Caco-2 (cell line): ENCODE measurements around the gene ADAMTSL1. TPM values are rescaled to one million over a fixed set of nuclear protein-coding genes. Genes with fewer than 3 reads are reported as not detected.

ENCODE experiments used
- BruUV-seq: library from RNA; stranded (reverse); fragments of 400-500 nt; replicated peaks from 2 replicates; lab custom pipeline; 2021; lab: Mats Ljungman, UMichigan
- CTCF ChIA-PET: fragments of 300-600 bp; sonication (Branson Sonifier 250); formaldehyde crosslinking; loops from one replicate; lab custom pipeline; 2022; ENCODE audit warnings: antibody characterized with exemption; lab: Charles Lee
- POLR2A ChIA-PET: fragments of 300-600 bp; sonication (Branson Sonifier 250); formaldehyde crosslinking; loops from one replicate; lab custom pipeline; 2022; ENCODE audit warnings: antibody characterized with exemption; lab: Charles Lee
- DNase-seq, 2 experiments: peaks; one replicate each; pipeline versions ENCODE4 v3.0.0 to v3.0.0-alpha.2; 2020 to 2022
- H3K27me3 ChIP-seq: replicated peaks from 2 replicates; pipeline ENCODE4 v1.6.0; 2011; ENCODE audit warnings: low read length; ENCODE audit not compliant: control insufficient read depth, insufficient read depth
- H3K36me3 ChIP-seq: 2 replicates; pipeline ENCODE4 v1.5.1; 2011; ENCODE audit warnings: low read length; ENCODE audit not compliant: control insufficient read depth, insufficient read depth
- H3K4me1 ChIP-seq: fragments of 250-450 bp; sonication (Bioruptor Pico); 2 replicates; pipeline ENCODE4 v1.5.1; 2020; ENCODE audit warnings: mild to moderate bottlenecking
- H3K4me3 ChIP-seq: 2 replicates; pipeline ENCODE4 v1.5.1; 2011; ENCODE audit warnings: low read depth, mild to moderate bottlenecking, control low read depth, low read length
- H3K9me3 ChIP-seq: fragments of 250-450 bp; sonication (Bioruptor Pico); 2 replicates; pipeline ENCODE4 v1.5.1; 2020; ENCODE audit warnings: mild to moderate bottlenecking, moderate library complexity
- H3K27ac Mint-ChIP-seq: one replicate; pipeline ENCODE4 v1.8.0; 2022; ENCODE audit warnings: mixed read lengths; ENCODE audit not compliant: unreplicated experiment
- H3K27me3 Mint-ChIP-seq: one replicate; pipeline ENCODE4 v1.8.0; 2022; ENCODE audit warnings: mixed read lengths; ENCODE audit not compliant: insufficient read depth, unreplicated experiment
- H3K36me3 Mint-ChIP-seq: one replicate; pipeline ENCODE4 v1.8.0; 2022; ENCODE audit warnings: mild to moderate bottlenecking, mixed read lengths; ENCODE audit not compliant: insufficient read depth, unreplicated experiment
- H3K4me1 Mint-ChIP-seq: one replicate; pipeline ENCODE4 v1.8.0; 2022; ENCODE audit warnings: low read depth, mixed read lengths; ENCODE audit not compliant: unreplicated experiment
- H3K4me3 Mint-ChIP-seq: one replicate; pipeline ENCODE4 v1.8.0; 2022; ENCODE audit warnings: mild to moderate bottlenecking, moderate library complexity, mixed read lengths; ENCODE audit not compliant: unreplicated experiment
- H3K9me3 Mint-ChIP-seq: one replicate; pipeline ENCODE4 v1.8.0; 2022; ENCODE audit warnings: mixed read lengths; ENCODE audit not compliant: unreplicated experiment
- intact Hi-C: fragments of 100-400 bp; cut with micrococcal nuclease; formaldehyde crosslinking; loops from one replicate; pipeline ENCODE4 v1.10.0; 2022; ENCODE audit not compliant: unreplicated experiment
- total RNA-seq: library from RNA; stranded (reverse); gene quantifications from 2 replicates; pipeline ENCODE4 v1.2.3, GENCODE V29; 2022
- TF ChIP-seq, protein P1 (sequence below), 2 experiments: fragments of 200-600 bp in 1 of 2; IDR thresholded peaks; 1 replicate in 1 of 2; 2 replicates in 1 of 2; pipeline versions ENCODE4 v1.5.1 to v1.8.0; 2011 to 2022; ENCODE audit warnings: antibody characterized with exemption in 1 of 2, control low read depth in 1 of 2, inconsistent platforms in 1 of 2, low read depth in 1 of 2, low read length in 1 of 2, mild to moderate bottlenecking in 1 of 2, moderate library complexity in 1 of 2; ENCODE audit not compliant: insufficient read depth in 1 of 2, severe bottlenecking in 1 of 2, unreplicated experiment in 1 of 2

The ADAMTSL1 gene
- total RNA-seq, 1 experiment from 2014 or later, result not detected

DNA sequence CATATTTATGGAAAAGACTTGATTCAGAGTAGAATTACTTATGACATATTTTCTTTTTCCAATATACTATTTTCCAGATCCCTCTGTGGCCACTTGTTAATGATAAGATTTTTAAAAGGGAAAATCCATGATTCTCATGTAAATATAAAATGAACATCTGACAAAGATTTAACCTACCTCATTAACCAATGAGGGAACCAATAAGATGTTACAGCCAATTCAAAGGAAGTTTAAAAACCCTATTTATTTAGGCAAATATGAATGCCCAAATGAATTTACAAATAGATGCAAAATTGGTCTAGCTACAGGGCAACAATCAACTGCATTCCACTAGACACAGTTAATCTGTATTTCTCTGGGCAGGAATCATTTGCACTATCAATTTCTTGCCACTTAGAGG is 226.8 kb downstream of the ADAMTSL1 start:
- DNase-seq, result no peak
- Histone ChIP-seq H3K4me1 (no peaks in the 10 kb centered on the region), H3K36me3 (no peaks in the 10 kb centered on the region), H3K27me3 (no peaks in the 10 kb centered on the region), H3K4me3 (no peak overlapping the region), H3K9me3 (no peaks in the 10 kb centered on the region)
- TF ChIP-seq, protein P1, sequence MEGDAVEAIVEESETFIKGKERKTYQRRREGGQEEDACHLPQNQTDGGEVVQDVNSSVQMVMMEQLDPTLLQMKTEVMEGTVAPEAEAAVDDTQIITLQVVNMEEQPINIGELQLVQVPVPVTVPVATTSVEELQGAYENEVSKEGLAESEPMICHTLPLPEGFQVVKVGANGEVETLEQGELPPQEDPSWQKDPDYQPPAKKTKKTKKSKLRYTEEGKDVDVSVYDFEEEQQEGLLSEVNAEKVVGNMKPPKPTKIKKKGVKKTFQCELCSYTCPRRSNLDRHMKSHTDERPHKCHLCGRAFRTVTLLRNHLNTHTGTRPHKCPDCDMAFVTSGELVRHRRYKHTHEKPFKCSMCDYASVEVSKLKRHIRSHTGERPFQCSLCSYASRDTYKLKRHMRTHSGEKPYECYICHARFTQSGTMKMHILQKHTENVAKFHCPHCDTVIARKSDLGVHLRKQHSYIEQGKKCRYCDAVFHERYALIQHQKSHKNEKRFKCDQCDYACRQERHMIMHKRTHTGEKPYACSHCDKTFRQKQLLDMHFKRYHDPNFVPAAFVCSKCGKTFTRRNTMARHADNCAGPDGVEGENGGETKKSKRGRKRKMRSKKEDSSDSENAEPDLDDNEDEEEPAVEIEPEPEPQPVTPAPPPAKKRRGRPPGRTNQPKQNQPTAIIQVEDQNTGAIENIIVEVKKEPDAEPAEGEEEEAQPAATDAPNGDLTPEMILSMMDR (IDR thresholded peaks at IDR 0.05; ENCODE audit: insufficient read depth in 1 of 2, low read depth in 1 of 2, low read length in 1 of 2, severe bottlenecking in 1 of 2, unreplicated experiment in 1 of 2), result no peak
- BruUV-seq, result no TSS peak
- peaks cover 6% of the 10 kb centered on the region for H3K27me3 Mint-ChIP-seq
- intact Hi-C loops, result no loop called here
- no peak overlapping the region for H3K4me3 Mint-ChIP-seq
- H3K27ac Mint-ChIP-seq, result no peak overlapping the region
- H3K4me1 Mint-ChIP-seq, result no peaks in the 10 kb centered on the region
- ChIA-PET CTCF (no interaction called here), POLR2A (no interaction called here)
- no peaks in the 10 kb centered on the region for H3K36me3 Mint-ChIP-seq
- H3K9me3 Mint-ChIP-seq, result peaks cover 26% of the 10 kb centered on the region

DNA sequence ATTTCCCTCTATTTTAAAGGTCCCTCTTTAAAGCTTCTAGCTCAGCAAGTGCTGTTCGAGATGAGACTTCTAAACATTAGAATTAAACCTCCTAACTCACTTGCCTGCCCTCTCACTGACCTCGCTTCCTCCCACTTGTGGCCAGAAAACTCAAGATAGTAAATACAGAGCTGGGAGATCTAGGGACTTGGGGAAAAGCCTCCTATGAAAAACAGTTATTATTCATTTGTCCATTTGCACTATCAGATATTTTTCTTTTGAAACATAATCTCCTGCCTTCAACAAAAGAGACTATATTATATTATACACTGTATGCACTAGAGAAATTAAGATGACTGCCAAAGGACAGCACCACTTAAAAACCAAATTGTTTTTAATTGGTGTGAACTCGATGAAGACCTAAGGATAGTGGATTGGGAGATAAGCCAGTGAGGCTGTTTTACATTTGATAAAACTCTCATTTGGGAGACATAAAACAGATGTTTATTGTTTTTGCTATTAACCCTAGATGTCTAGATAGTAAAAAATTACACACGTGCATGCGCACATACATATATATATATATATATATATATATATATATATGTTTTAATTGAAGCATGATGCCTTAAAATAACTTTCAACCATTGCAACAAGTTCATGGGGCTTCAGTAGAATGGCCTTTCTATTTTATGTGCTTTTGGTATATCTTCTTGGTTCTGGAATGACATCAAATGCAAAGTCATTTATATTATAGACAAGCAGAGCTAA is 229.4 kb downstream of the ADAMTSL1 start:
- BruUV-seq, result no TSS peak
- no peaks in the 10 kb centered on the region for H3K36me3 Mint-ChIP-seq
- peaks cover 9% of the 10 kb centered on the region for H3K9me3 Mint-ChIP-seq
- H3K27ac Mint-ChIP-seq, result no peak overlapping the region
- Histone ChIP-seq H3K9me3 (no peaks in the 10 kb centered on the region), H3K36me3 (no peaks in the 10 kb centered on the region), H3K27me3 (no peaks in the 10 kb centered on the region), H3K4me1 (no peaks in the 10 kb centered on the region), H3K4me3 (no peak overlapping the region)
- POLR2A ChIA-PET, result no interaction called here
- no peaks in the 10 kb centered on the region for H3K4me1 Mint-ChIP-seq
- intact Hi-C loops, result no loop called here
- no peak for DNase-seq
- CTCF ChIA-PET, result no interaction called here
- peaks cover 3% of the 10 kb centered on the region for H3K27me3 Mint-ChIP-seq
- no peak overlapping the region for H3K4me3 Mint-ChIP-seq
- TF ChIP-seq, protein P1 (IDR thresholded peaks at IDR 0.05; ENCODE audit: insufficient read depth in 1 of 2, low read depth in 1 of 2, low read length in 1 of 2, severe bottlenecking in 1 of 2, unreplicated experiment in 1 of 2), result no peak

DNA sequence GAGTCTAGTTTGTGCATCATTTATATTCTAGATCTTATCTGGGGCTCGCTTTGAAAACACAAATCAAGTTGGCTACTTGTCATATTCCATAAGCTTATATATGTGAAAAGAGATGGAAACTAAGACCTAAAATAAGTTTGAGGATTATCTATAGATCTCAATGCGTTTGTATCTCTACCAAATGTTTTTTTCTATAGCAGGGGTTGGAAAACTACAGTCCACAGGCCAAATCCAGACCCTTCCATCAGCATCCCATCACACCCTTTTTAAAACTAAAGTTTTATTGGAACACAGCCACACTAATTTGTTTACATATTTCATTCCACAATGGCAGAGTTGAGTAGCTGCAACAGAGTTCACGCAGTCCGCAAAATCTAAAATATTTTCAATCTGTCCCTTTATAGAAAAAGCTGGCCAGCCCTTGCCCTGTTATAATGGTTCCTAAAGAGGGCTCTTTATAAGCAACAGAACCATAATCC is 230.0 kb downstream of the ADAMTSL1 start:
- Mint-ChIP-seq H3K27me3 (peaks cover 3% of the 10 kb centered on the region), H3K9me3 (peaks cover 9% of the 10 kb centered on the region), H3K27ac (no peak overlapping the region), H3K4me3 (no peak overlapping the region), H3K4me1 (no peaks in the 10 kb centered on the region), H3K36me3 (no peaks in the 10 kb centered on the region)
- ChIA-PET POLR2A (no interaction called here), CTCF (no interaction called here)
- no TSS peak for BruUV-seq
- TF ChIP-seq, protein P1 (IDR thresholded peaks at IDR 0.05; ENCODE audit: insufficient read depth in 1 of 2, low read depth in 1 of 2, low read length in 1 of 2, severe bottlenecking in 1 of 2, unreplicated experiment in 1 of 2), result no peak
- intact Hi-C loops, result no loop called here
- no peak overlapping the region for H3K4me3 ChIP-seq
- H3K9me3 ChIP-seq, result no peaks in the 10 kb centered on the region
- no peak for DNase-seq
- no peaks in the 10 kb centered on the region for H3K4me1 ChIP-seq
- H3K36me3 ChIP-seq, result no peaks in the 10 kb centered on the region
- H3K27me3 ChIP-seq, result no peaks in the 10 kb centered on the region
